Subcutaneous abdominal adipose tissue (tissue), 5 donors: ENCODE results near the gene PARD3B.

Experiments
- H3K27ac ChIP-seq: one replicate; pipeline ENCODE4 v1.7.0; 2013; ENCODE audit warnings: low read depth, mild to moderate bottlenecking, inconsistent platforms, low read length, moderate library complexity
- H3K27me3 ChIP-seq, 5 donors: one replicate each; pipeline ENCODE4 v1.7.0; 2013; ENCODE audit warnings: low read length in 5 of 5, inconsistent platforms in 1 of 5; ENCODE audit not compliant: control insufficient read depth in 5 of 5, insufficient read depth in 4 of 5
- H3K36me3 ChIP-seq, 5 donors: one replicate each; pipeline ENCODE4 v1.7.0; 2013; ENCODE audit warnings: low read length in 5 of 5; ENCODE audit not compliant: control insufficient read depth in 5 of 5, insufficient read depth in 5 of 5
- H3K4me1 ChIP-seq, 5 donors: one replicate each; pipeline ENCODE4 v1.7.0; 2013; ENCODE audit warnings: low read length in 5 of 5, mild to moderate bottlenecking in 3 of 5, moderate library complexity in 1 of 5; ENCODE audit not compliant: control insufficient read depth in 5 of 5, insufficient read depth in 5 of 5
- H3K4me3 ChIP-seq, 5 donors: one replicate each; pipeline ENCODE4 v1.7.0; 2013; ENCODE audit warnings: low read length in 5 of 5, low read depth in 1 of 5
- H3K9ac ChIP-seq, 5 donors: one replicate each; pipeline ENCODE4 v1.7.0; 2013; ENCODE audit warnings: low read length in 5 of 5, mild to moderate bottlenecking in 4 of 5, moderate library complexity in 3 of 5
- H3K9me3 ChIP-seq, 5 donors: one replicate each; pipeline ENCODE4 v1.7.0; 2013; ENCODE audit warnings: low read length in 5 of 5; ENCODE audit not compliant: control insufficient read depth in 5 of 5
- donor health status: healthy.
- donor health status: healthy.
- donor health status: healthy.
- donor health status: healthy.
- donor health status: healthy.

Gene PARD3B

DNA sequence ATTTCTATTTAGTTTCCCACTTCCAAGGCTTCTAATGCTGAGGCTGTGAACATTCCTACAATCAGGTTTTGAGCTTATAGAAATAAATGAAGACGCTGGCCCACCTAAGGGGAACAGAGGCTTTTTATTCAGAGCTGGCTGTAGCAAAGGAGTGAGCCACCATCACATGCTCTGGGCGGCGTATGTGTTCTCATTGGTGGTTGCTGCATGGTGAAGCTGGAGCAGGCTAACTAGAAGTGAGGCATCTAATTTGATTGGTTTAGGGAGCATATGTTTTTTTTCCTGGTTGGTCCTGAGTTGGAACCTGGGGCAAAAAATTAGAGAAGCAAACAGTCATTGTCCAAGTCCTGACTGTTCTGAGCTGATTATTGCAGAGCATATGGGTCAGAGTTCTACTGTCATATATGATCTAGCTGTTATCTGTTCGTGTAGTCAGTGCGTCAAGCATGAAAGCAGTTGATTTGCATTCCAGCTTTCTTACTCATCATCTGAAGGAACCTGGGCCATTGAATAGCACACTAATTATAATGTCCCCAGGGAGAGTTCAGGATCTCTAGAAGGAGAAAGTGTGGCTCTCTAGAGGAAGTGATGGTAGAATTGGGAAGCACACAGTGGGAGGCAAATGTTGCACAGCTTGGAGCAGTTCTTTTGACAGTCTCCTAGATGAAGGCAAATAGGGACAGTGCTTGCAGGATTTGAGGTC is 279.6 kb downstream of the PARD3B start:
- Histone ChIP-seq H3K9me3 (peaks cover 0 to 4% (median 3%) of the 10 kb centered on the region in 5 donors), H3K27me3 (no peaks in the 10 kb centered on the region), H3K4me3 (no peak overlapping the region), H3K4me1 (peaks cover 0 to 3% (median 0%) of the 10 kb centered on the region in 5 donors), H3K9ac (no peak overlapping the region), H3K36me3 (no peaks in the 10 kb centered on the region), H3K27ac (no peak overlapping the region)

DNA sequence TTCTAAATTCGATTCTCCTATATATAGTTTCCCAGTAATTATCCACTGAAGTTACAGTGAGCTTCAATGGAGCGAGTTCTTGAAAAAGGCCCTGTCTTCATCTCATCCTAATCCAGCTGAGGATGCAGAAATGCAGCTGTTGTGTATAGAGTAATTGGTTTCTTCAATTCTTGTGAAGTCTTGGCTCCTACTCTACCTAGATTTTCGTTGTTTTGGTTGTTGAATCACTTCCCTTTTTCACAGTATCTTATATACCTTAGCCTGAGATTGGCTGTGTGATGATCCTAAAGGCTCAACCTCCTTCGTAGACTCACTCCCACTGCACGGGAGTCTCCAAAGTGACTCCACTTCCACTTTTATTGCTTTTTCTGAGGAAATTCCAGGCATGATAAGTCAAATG is 280.4 kb downstream of the PARD3B start:
- H3K27me3 ChIP-seq, result no peaks in the 10 kb centered on the region
- no peaks in the 10 kb centered on the region for H3K36me3 ChIP-seq
- no peak overlapping the region for H3K9ac ChIP-seq
- H3K4me3 ChIP-seq, result no peak overlapping the region
- H3K4me1 ChIP-seq, result peaks cover 0 to 3% (median 0%) of the 10 kb centered on the region in 5 donors
- peaks cover 0 to 3% (median 2%) of the 10 kb centered on the region in 5 donors for H3K9me3 ChIP-seq
- no peak overlapping the region for H3K27ac ChIP-seq

- Histone ChIP-seq H3K4me1 (peaks cover 0 to 3% (median 0%) of the 10 kb centered on the region in 5 donors), H3K9me3 (no peaks in the 10 kb centered on the region), H3K36me3 (no peaks in the 10 kb centered on the region), H3K27ac (no peak overlapping the region), H3K9ac (no peak overlapping the region), H3K4me3 (no peak overlapping the region), H3K27me3 (no peaks in the 10 kb centered on the region)
Observed at GRCh38 chr2:204827701-204828590, 282.7 kb downstream of the PARD3B start.

DNA sequence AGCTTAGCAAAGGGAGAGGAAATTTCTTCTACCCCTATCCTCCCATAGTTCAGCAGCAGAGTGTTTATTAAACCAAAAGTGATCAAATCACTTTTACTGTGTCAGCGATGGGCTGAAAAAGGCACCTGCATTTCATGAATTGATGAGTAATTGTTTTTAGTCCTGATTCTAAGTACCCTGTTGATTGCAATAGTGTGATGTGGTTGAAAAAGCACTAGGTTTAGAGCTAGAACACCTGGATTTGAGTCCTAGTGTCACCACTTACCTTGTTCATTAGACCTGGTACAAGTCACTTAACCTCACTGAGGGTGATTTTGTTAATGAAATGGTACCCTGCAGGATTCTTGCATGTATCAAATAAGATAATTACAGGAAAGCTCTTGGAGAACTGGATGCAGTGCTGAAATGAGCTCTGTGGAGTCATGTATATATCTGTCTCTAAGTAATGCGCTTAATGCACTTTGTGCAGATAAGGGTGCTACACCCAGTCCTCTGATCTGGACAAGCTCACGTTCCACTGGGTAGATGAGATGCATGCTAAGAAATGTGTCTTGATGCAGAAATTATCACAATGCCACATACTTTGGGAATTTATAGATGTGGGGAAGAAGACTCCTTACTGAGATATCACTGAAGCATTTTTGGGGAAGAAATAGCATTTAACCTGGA is 289.6 kb downstream of the PARD3B start:
- no peak overlapping the region for H3K4me3 ChIP-seq
- H3K9me3 ChIP-seq, result no peaks in the 10 kb centered on the region

GRCh38 chr2:204835786-204836185 is 290.5 kb downstream of the PARD3B start:
- Histone ChIP-seq H3K4me1 (peaks cover 0 to 2% (median 0%) of the 10 kb centered on the region in 5 donors), H3K4me3 (no peak overlapping the region), H3K9me3 (no peaks in the 10 kb centered on the region)

More for the DNA sequence above, 289.6 kb downstream of the PARD3B start:
- Histone ChIP-seq H3K4me1 (no peaks in the 10 kb centered on the region), H3K36me3 (no peaks in the 10 kb centered on the region), H3K9ac (no peak overlapping the region), H3K27me3 (no peaks in the 10 kb centered on the region), H3K27ac (no peak overlapping the region)

GRCh38 chr2:204840504-204840903 is 295.2 kb downstream of the PARD3B start:
- Histone ChIP-seq H3K27ac (no peak overlapping the region), H3K9me3 (no peaks in the 10 kb centered on the region), H3K9ac (no peak overlapping the region), H3K4me3 (no peak overlapping the region), H3K4me1 (peaks cover 0 to 22% (median 15%) of the 10 kb centered on the region in 5 donors), H3K27me3 (no peaks in the 10 kb centered on the region), H3K36me3 (no peaks in the 10 kb centered on the region)

More at GRCh38 chr2:204835786-204836185, 290.5 kb downstream of the PARD3B start:
- H3K9ac ChIP-seq, result no peak overlapping the region
- no peaks in the 10 kb centered on the region for H3K27me3 ChIP-seq
- no peaks in the 10 kb centered on the region for H3K36me3 ChIP-seq
- no peak overlapping the region for H3K27ac ChIP-seq

DNA sequence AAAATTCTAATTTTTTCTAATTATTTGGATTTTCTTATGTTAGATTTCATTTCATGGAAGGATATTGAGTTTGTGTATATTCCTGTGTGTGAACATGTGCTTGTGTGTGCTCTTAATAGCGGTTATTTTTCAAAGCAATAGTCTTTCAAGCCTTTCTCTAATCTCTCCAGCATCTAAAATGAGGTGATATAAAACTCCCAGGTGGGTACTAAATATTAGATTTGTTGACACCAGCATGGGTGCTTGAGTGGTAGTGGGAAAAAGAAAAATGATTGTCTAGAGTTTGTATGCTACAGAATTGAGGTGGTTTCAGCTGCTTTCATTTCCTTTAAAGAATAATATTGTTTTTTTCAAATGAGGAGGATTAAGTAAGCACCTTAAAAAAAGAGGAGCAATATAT is 296.8 kb downstream of the PARD3B start:
- H3K9ac ChIP-seq, result peak overlapping the region in 2 of 5 donors; percentile 35 to 51
- H3K9me3 ChIP-seq, result no peaks in the 10 kb centered on the region
- no peaks in the 10 kb centered on the region for H3K36me3 ChIP-seq
- H3K4me1 ChIP-seq, result peaks cover 0 to 22% (median 15%) of the 10 kb centered on the region in 5 donors
- peak overlapping the region; percentile 80 for H3K27ac ChIP-seq
- H3K4me3 ChIP-seq, result no peak overlapping the region
- no peaks in the 10 kb centered on the region for H3K27me3 ChIP-seq

GRCh38 chr2:204842661-204843485 is 297.6 kb downstream of the PARD3B start:
- H3K36me3 ChIP-seq, result no peaks in the 10 kb centered on the region
- peaks cover 0 to 22% (median 15%) of the 10 kb centered on the region in 5 donors for H3K4me1 ChIP-seq
- peak overlapping the region in 2 of 5 donors; percentile 72 to 76 for H3K9ac ChIP-seq
- H3K27me3 ChIP-seq, result no peaks in the 10 kb centered on the region
- H3K4me3 ChIP-seq, result peak overlapping the region in 1 of 5 donors; percentile 49
- peak overlapping the region; percentile 80 for H3K27ac ChIP-seq
- no peaks in the 10 kb centered on the region for H3K9me3 ChIP-seq

DNA sequence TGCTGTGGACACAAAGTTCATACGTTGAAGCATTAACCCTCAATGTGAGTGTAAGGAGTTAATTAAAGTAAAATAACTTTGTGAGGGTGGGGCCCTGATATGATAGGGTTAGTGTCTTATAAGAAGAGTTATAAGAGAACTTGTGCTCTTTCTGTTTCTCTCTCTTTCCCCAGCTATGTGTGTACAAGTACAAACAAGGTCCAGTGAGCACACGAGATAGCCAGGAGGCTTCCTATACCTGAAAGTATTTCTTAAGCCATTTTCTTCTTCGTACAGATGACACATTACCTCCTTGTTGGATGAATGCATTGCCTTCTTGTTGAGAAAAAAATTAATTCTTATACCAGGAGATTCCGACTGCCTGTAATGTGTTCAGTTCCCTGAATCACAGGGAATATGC is 301.2 kb downstream of the PARD3B start:
- no peak overlapping the region for H3K9ac ChIP-seq
- no peak overlapping the region for H3K4me3 ChIP-seq

More for the DNA sequence above, 301.2 kb downstream of the PARD3B start:
- peaks cover 0 to 17% (median 15%) of the 10 kb centered on the region in 5 donors for H3K4me1 ChIP-seq
- no peaks in the 10 kb centered on the region for H3K27me3 ChIP-seq
- H3K9me3 ChIP-seq, result no peaks in the 10 kb centered on the region
- H3K27ac ChIP-seq, result no peak overlapping the region
- H3K36me3 ChIP-seq, result no peaks in the 10 kb centered on the region
